Astrocyte (in vitro differentiated cells and primary cell): ENCODE measurements around the gene UBE2E1. TPM values are rescaled to one million over a fixed set of nuclear protein-coding genes. Genes with fewer than 3 reads are reported as not detected.
A peak's percentile ranks its signal among the peaks of the same experiment; 100 is the strongest.

Source experiments
- DNase-seq: peaks from one replicate; pipeline ENCODE4 v3.0.0-alpha.2; 2010; ENCODE audit warnings: low read depth
- FAIRE-seq: peaks from 2 replicates; lab custom pipeline; 2011; peaks lifted over from hg19 to GRCh38; lab: Jason Lieb, UNC
- H2AFZ ChIP-seq: 2 replicates; pipeline ENCODE4 v1.6.0; 2012; ENCODE audit warnings: low read depth, low read length, inconsistent platforms
- H3K27ac ChIP-seq: 2 replicates; pipeline ENCODE4 v1.5.1; 2011; ENCODE audit warnings: low read depth, low read length, inconsistent platforms
- H3K27me3 ChIP-seq: 2 replicates; pipeline ENCODE4 v1.6.0; 2011; ENCODE audit warnings: low read length, inconsistent platforms; ENCODE audit not compliant: insufficient read depth
- H3K36me3 ChIP-seq: 2 replicates; pipeline ENCODE4 v1.5.1; 2011; ENCODE audit warnings: low read length, inconsistent platforms; ENCODE audit not compliant: insufficient read depth
- H3K4me1 ChIP-seq: 2 replicates; pipeline ENCODE4 v1.5.1; 2011; ENCODE audit warnings: low read length, inconsistent platforms; ENCODE audit not compliant: insufficient read depth
- H3K4me2 ChIP-seq: 2 replicates; pipeline ENCODE4 v1.6.0; 2012; ENCODE audit warnings: low read length, inconsistent platforms
- H3K4me3 ChIP-seq: 2 replicates; pipeline ENCODE4 v1.5.1; 2011; ENCODE audit warnings: low read depth, mild to moderate bottlenecking, low read length, inconsistent platforms; ENCODE audit not compliant: insufficient read depth
- H3K79me2 ChIP-seq: 2 replicates; pipeline ENCODE4 v1.6.0; 2012; ENCODE audit warnings: mild to moderate bottlenecking, low read length, inconsistent platforms; ENCODE audit not compliant: insufficient read depth
- H3K9ac ChIP-seq: 2 replicates; pipeline ENCODE4 v1.6.0; 2012; ENCODE audit warnings: mild to moderate bottlenecking, low read length, inconsistent platforms
- H3K9me3 ChIP-seq: 2 replicates; pipeline ENCODE4 v1.5.1; 2012; ENCODE audit warnings: low read depth, mild to moderate bottlenecking, low read length, inconsistent platforms; ENCODE audit not compliant: insufficient read depth
- H4K20me1 ChIP-seq: 2 replicates; pipeline ENCODE4 v1.6.0; 2012; ENCODE audit warnings: low read length, inconsistent platforms; ENCODE audit not compliant: insufficient read depth
- H3K27ac Mint-ChIP-seq: one replicate; pipeline ENCODE4 v1.8.0; 2021; ENCODE audit warnings: mild to moderate bottlenecking, mixed read lengths; ENCODE audit not compliant: unreplicated experiment
- H3K27me3 Mint-ChIP-seq: one replicate; pipeline ENCODE4 v1.8.0; 2021; ENCODE audit warnings: low read depth, mixed read lengths; ENCODE audit not compliant: unreplicated experiment
- H3K36me3 Mint-ChIP-seq: one replicate; pipeline ENCODE4 v1.8.0; 2021; ENCODE audit warnings: low read depth, mixed read lengths; ENCODE audit not compliant: unreplicated experiment
- H3K4me1 Mint-ChIP-seq: one replicate; pipeline ENCODE4 v1.8.0; 2021; ENCODE audit warnings: low read depth, mixed read lengths; ENCODE audit not compliant: unreplicated experiment
- H3K4me3 Mint-ChIP-seq: one replicate; pipeline ENCODE4 v1.8.0; 2021; ENCODE audit warnings: mild to moderate bottlenecking, moderate library complexity, mixed read lengths; ENCODE audit not compliant: unreplicated experiment
- H3K9me3 Mint-ChIP-seq: one replicate; pipeline ENCODE4 v1.8.0; 2021; ENCODE audit warnings: mild to moderate bottlenecking, mixed read lengths; ENCODE audit not compliant: unreplicated experiment
- CTCF ChIP-seq: IDR thresholded peaks from 2 replicates; pipeline ENCODE4 v1.5.1; 2011; ENCODE audit warnings: low read depth, mild to moderate bottlenecking, inconsistent platforms, low read length, moderate library complexity; ENCODE audit not compliant: insufficient read depth
- EZH2 ChIP-seq: IDR thresholded peaks from 2 replicates; pipeline ENCODE4 v1.6.1; 2012; ENCODE audit warnings: mild to moderate bottlenecking, low read length, inconsistent platforms; ENCODE audit not compliant: insufficient read depth
- total RNA-seq: library from RNA; stranded (reverse); gene quantifications from 2 replicates; pipeline ENCODE4 v1.2.1, GENCODE V29; 2021

Gene UBE2E1
- total RNA-seq, 1 donor from 2014 or later = 150 TPM

- Histone ChIP-seq H3K4me2 (no peak overlapping the region), H3K9me3 (no peaks in the 10 kb centered on the region), H3K27me3 (no peaks in the 10 kb centered on the region), H2AFZ (no peak overlapping the region), H3K9ac (no peak overlapping the region), H3K4me3 (no peak overlapping the region), H3K79me2 (peaks cover 73% of the 10 kb centered on the region), H3K27ac (no peak overlapping the region), H3K4me1 (no peaks in the 10 kb centered on the region), H3K36me3 (no peaks in the 10 kb centered on the region), H4K20me1 (peaks cover 68% of the 10 kb centered on the region)
- no peaks in the 10 kb centered on the region for H3K27me3 Mint-ChIP-seq
- FAIRE-seq (no peak), DNase-seq (peak; percentile 16)
- H3K27ac Mint-ChIP-seq = no peak overlapping the region
- peaks cover 2% of the 10 kb centered on the region for H3K36me3 Mint-ChIP-seq
- H3K4me1 Mint-ChIP-seq = peaks cover 32% of the 10 kb centered on the region
- no peaks in the 10 kb centered on the region for H3K9me3 Mint-ChIP-seq
- TF ChIP-seq EZH2 (no peak), CTCF (no peak)
- H3K4me3 Mint-ChIP-seq = no peak overlapping the region
These were observed 25.2 kb downstream of the UBE2E1 start for GRCh38 chr3:23830869-23831484.

- peaks cover 2% of the 10 kb centered on the region for H3K36me3 Mint-ChIP-seq
These were observed 26.0 kb downstream of the UBE2E1 start for GRCh38 chr3:23831517-23832394.

More at GRCh38 chr3:23831517-23832394, 26.0 kb downstream of the UBE2E1 start:
- Mint-ChIP-seq H3K4me1 (peaks cover 26% of the 10 kb centered on the region), H3K27me3 (no peaks in the 10 kb centered on the region), H3K9me3 (no peaks in the 10 kb centered on the region), H3K4me3 (no peak overlapping the region), H3K27ac (no peak overlapping the region)
- Histone ChIP-seq H3K4me2 (no peak overlapping the region), H2AFZ (no peak overlapping the region), H4K20me1 (peaks cover 67% of the 10 kb centered on the region), H3K9me3 (no peaks in the 10 kb centered on the region), H3K36me3 (no peaks in the 10 kb centered on the region), H3K27ac (no peak overlapping the region), H3K79me2 (peaks cover 70% of the 10 kb centered on the region), H3K4me1 (no peaks in the 10 kb centered on the region), H3K4me3 (no peak overlapping the region), H3K9ac (no peak overlapping the region), H3K27me3 (no peaks in the 10 kb centered on the region)
- TF ChIP-seq EZH2 (no peak), CTCF (no peak)
- no peak for FAIRE-seq
- DNase-seq = no peak
